ENCODE measurements around the gene MCHR1.
A peak's percentile ranks its signal among the peaks of the same experiment; 100 is the strongest.
"Not testable (repeated sequence)": the region's sequence is repeated elsewhere in the genome, so short reads cannot be mapped to it uniquely, and the experiment has no call there.

Gene MCHR1

GRCh38 chr22:40651563-40652501 is 27.5 kb upstream of the MCHR1 start:
- Histone ChIP-seq H3K4me2 (ENCODE audit: low read length, poor library complexity, severe bottlenecking) (peak overlapping the region; percentile 78), H3K4ac (ENCODE audit: low read depth in 1 of 2, low read length in 2 of 2) (peak overlapping the region; percentile 66 to 85), H3K4me1 (ENCODE audit: control insufficient read depth, insufficient read depth, low read depth, low read length) (peaks cover 10% of the 10 kb centered on the region), H2BK12ac (ENCODE audit: low read length in 2 of 2) (peak overlapping the region in 1 of 2 experiments; percentile 85), H3K23ac (ENCODE audit: low read length in 2 of 2) (no peak overlapping the region), H4K91ac (ENCODE audit: low read length) (peak overlapping the region; percentile 98), H3K36me3 (ENCODE audit: control insufficient read depth in 1 of 2, insufficient read depth in 2 of 2, low read depth in 1 of 2, low read length in 2 of 2) (no peaks in the 10 kb centered on the region), H3K27me3 (ENCODE audit: control insufficient read depth in 1 of 2, insufficient read depth in 1 of 2, low read length in 2 of 2) (no peaks in the 10 kb centered on the region), H2BK120ac (ENCODE audit: low read depth, low read length) (peak overlapping the region; percentile 98), H2AK5ac (ENCODE audit: low read length, severe bottlenecking) (no peak overlapping the region), H3K79me1 (replicated peaks; ENCODE audit: low read length, poor library complexity, severe bottlenecking) (peaks cover 3% of the 10 kb centered on the region), H3K14ac (ENCODE audit: low read length in 2 of 2) (peak overlapping the region in 1 of 2 experiments; percentile 90), H4K8ac (ENCODE audit: low read length) (peak overlapping the region; percentile 99), H2AFZ (ENCODE audit: low read depth, low read length) (peak overlapping the region; percentile 93), H3K18ac (ENCODE audit: low read depth in 1 of 2, low read length in 2 of 2) (peak overlapping the region; percentile 89 to 94), H3K9ac (ENCODE audit: low read length) (peak overlapping the region; percentile 97), H3K27ac (ENCODE audit: low read length, poor library complexity, severe bottlenecking) (peak overlapping the region; percentile 99), H3K9me3 (ENCODE audit: control insufficient read depth, low read length) (no peaks in the 10 kb centered on the region), H2BK15ac (ENCODE audit: low read depth, poor library complexity, severe bottlenecking) (peak overlapping the region; percentile 99), H3K4me3 (ENCODE audit: insufficient read depth in 1 of 2, low read depth in 1 of 2, low read length in 2 of 2) (peak overlapping the region; percentile 73 to 78), H2BK5ac (ENCODE audit: low read depth, low read length, poor library complexity, severe bottlenecking) (peak overlapping the region; percentile 88)
- 25% methylated on average over 27 of the region's 33 CpGs for WGBS
- peak; percentile 100 for DNase-seq

DNA sequence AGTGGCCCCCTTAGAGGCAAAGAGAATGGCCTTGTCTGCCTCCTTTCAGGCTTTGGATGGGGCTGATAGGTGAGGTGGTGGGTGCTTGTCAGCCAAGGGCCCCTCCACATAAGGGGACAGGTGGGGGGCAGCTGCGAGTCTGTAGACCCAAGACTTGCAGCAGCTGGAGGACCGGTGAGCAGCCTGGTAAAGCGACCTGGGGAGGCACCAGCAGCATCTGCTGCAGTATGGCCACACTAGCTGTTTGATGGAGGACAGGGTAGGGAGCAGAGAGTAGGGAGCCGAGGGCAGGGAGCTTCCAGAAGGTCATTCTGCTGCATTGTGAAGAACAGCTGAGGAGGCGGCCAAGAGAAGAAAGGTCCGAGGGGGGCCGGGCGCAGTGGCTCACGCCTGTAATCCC is 25.9 kb upstream of the MCHR1 start:
- no peaks in the 10 kb centered on the region for H3K27me3 ChIP-seq (ENCODE audit: control insufficient read depth in 1 of 2, insufficient read depth in 1 of 2, low read length in 2 of 2)
- no peaks in the 10 kb centered on the region for H3K9me3 ChIP-seq (ENCODE audit: control insufficient read depth, low read length)
- 97% methylated on average over 9 of the region's 9 CpGs for WGBS
- H2BK120ac ChIP-seq (ENCODE audit: low read depth, low read length) = no peak overlapping the region
- H4K91ac ChIP-seq (ENCODE audit: low read length) = no peak overlapping the region
- no peak overlapping the region for H3K14ac ChIP-seq (ENCODE audit: low read length in 2 of 2)
- no peak overlapping the region for H3K23ac ChIP-seq (ENCODE audit: low read length in 2 of 2)
- DNase-seq = no peak
- no peak overlapping the region for H2BK5ac ChIP-seq (ENCODE audit: low read depth, low read length, poor library complexity, severe bottlenecking)
- H3K4me2 ChIP-seq (ENCODE audit: low read length, poor library complexity, severe bottlenecking) = no peak overlapping the region
- H3K9ac ChIP-seq (ENCODE audit: low read length) = peak overlapping the region; percentile 97
- H2BK15ac ChIP-seq (ENCODE audit: low read depth, poor library complexity, severe bottlenecking) = no peak overlapping the region
- H2AFZ ChIP-seq (ENCODE audit: low read depth, low read length) = no peak overlapping the region
- no peak overlapping the region for H3K27ac ChIP-seq (ENCODE audit: low read length, poor library complexity, severe bottlenecking)
- peak overlapping the region; percentile 21 for H4K8ac ChIP-seq (ENCODE audit: low read length)
- H3K36me3 ChIP-seq (ENCODE audit: control insufficient read depth in 1 of 2, insufficient read depth in 2 of 2, low read depth in 1 of 2, low read length in 2 of 2) = no peaks in the 10 kb centered on the region
- H3K18ac ChIP-seq (ENCODE audit: low read depth in 1 of 2, low read length in 2 of 2) = no peak overlapping the region
- no peak overlapping the region for H3K4me3 ChIP-seq (ENCODE audit: insufficient read depth in 1 of 2, low read depth in 1 of 2, low read length in 2 of 2)
- H3K4me1 ChIP-seq (ENCODE audit: control insufficient read depth, insufficient read depth, low read depth, low read length) = peaks cover 10% of the 10 kb centered on the region
- H2AK5ac ChIP-seq (ENCODE audit: low read length, severe bottlenecking) = no peak overlapping the region
- H2BK12ac ChIP-seq (ENCODE audit: low read length in 2 of 2) = peak overlapping the region in 1 of 2 experiments; percentile 37
- H3K79me1 ChIP-seq (replicated peaks; ENCODE audit: low read length, poor library complexity, severe bottlenecking) = peaks cover 3% of the 10 kb centered on the region
- no peak overlapping the region for H3K4ac ChIP-seq (ENCODE audit: low read depth in 1 of 2, low read length in 2 of 2)

DNA sequence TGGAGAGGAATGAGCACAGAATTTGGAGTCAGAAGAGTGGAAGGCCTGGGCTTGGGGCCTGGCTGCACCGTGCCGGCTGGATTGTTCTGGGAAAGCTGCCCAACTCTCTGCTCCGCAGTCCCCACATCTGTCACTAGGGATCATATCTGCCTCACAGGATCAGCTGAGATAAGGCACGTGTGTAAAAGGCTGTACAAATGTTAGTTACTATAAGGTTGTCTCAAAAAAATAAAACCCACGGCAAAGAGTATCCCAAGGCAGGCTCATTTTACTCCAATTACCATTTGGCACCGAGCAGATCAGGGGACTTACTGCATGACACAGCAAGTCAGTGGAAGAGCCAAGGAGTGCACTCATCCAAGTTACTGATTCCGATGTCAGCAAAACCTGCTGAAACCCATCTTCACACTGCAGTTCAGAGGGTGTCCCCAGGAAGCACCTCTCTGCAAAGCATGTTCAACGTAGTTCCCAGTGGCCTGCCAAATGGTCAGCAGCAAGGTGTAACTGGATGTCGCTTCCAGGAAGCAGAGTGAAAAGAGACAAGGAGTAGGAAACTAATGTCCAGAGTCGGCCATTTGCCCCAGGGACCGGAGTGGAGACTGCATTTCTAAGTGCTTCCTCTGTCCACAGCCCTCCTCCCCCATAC is 24.6 kb upstream of the MCHR1 start:
- peak overlapping the region; percentile 78 for H4K8ac ChIP-seq (ENCODE audit: low read length)
- H3K9me3 ChIP-seq (ENCODE audit: control insufficient read depth, low read length) = no peaks in the 10 kb centered on the region
- WGBS = 86% methylated on average over 7 of the region's 11 CpGs
- H3K18ac ChIP-seq (ENCODE audit: low read depth in 1 of 2, low read length in 2 of 2) = peak overlapping the region in 1 of 2 experiments; percentile 11
- H2BK120ac ChIP-seq (ENCODE audit: low read depth, low read length) = no peak overlapping the region
- H4K91ac ChIP-seq (ENCODE audit: low read length) = no peak overlapping the region
- DNase-seq = peak; percentile 70
- H2AFZ ChIP-seq (ENCODE audit: low read depth, low read length) = no peak overlapping the region
- H3K27ac ChIP-seq (ENCODE audit: low read length, poor library complexity, severe bottlenecking) = no peak overlapping the region
- no peaks in the 10 kb centered on the region for H3K27me3 ChIP-seq (ENCODE audit: control insufficient read depth in 1 of 2, insufficient read depth in 1 of 2, low read length in 2 of 2)
- no peak overlapping the region for H3K4me2 ChIP-seq (ENCODE audit: low read length, poor library complexity, severe bottlenecking)
- H3K9ac ChIP-seq (ENCODE audit: low read length) = peak overlapping the region; percentile 89
- no peak overlapping the region for H3K23ac ChIP-seq (ENCODE audit: low read length in 2 of 2)
- H2BK15ac ChIP-seq (ENCODE audit: low read depth, poor library complexity, severe bottlenecking) = peak overlapping the region; percentile 80
- H3K4me3 ChIP-seq (ENCODE audit: insufficient read depth in 1 of 2, low read depth in 1 of 2, low read length in 2 of 2) = peak overlapping the region in 1 of 2 experiments; percentile 31
- peaks cover 10% of the 10 kb centered on the region for H3K4me1 ChIP-seq (ENCODE audit: control insufficient read depth, insufficient read depth, low read depth, low read length)
- H3K14ac ChIP-seq (ENCODE audit: low read length in 2 of 2) = no peak overlapping the region
- H2BK5ac ChIP-seq (ENCODE audit: low read depth, low read length, poor library complexity, severe bottlenecking) = no peak overlapping the region
- H3K36me3 ChIP-seq (ENCODE audit: control insufficient read depth in 1 of 2, insufficient read depth in 2 of 2, low read depth in 1 of 2, low read length in 2 of 2) = no peaks in the 10 kb centered on the region
- no peak overlapping the region for H2AK5ac ChIP-seq (ENCODE audit: low read length, severe bottlenecking)
- H2BK12ac ChIP-seq (ENCODE audit: low read length in 2 of 2) = peak overlapping the region in 1 of 2 experiments; percentile 7
- H3K4ac ChIP-seq (ENCODE audit: low read depth in 1 of 2, low read length in 2 of 2) = peak overlapping the region in 1 of 2 experiments; percentile 24
- peaks cover 3% of the 10 kb centered on the region for H3K79me1 ChIP-seq (replicated peaks; ENCODE audit: low read length, poor library complexity, severe bottlenecking)

DNA sequence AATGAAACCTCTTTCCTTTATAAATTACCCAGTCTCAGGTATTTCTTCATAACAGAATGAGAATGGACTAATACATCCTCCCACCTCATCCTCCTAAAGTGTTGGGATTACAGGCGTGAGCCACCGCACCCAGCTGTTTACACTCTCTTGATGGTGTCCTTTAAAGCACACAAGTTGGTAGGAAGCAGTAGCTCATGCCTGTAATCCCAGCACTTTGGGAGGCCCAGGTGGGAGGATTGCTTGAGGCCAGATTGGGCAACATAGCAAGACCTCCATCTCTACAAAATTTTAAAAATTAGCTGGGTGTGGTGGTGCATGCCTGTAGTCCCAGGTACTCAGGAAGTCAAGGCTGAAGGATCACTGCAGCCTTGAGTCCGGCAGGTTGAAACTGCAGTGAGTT is 23.3 kb upstream of the MCHR1 start:
- not testable (repeated sequence) for H3K23ac ChIP-seq (ENCODE audit: low read length in 2 of 2); H3K14ac ChIP-seq (ENCODE audit: low read length in 2 of 2)

More for the DNA sequence above, 23.3 kb upstream of the MCHR1 start:
- not testable (repeated sequence) for H4K8ac ChIP-seq (ENCODE audit: low read length); H3K4me3 ChIP-seq (ENCODE audit: insufficient read depth in 1 of 2, low read depth in 1 of 2, low read length in 2 of 2); H2BK120ac ChIP-seq (ENCODE audit: low read depth, low read length); H3K4ac ChIP-seq (ENCODE audit: low read depth in 1 of 2, low read length in 2 of 2); H4K91ac ChIP-seq (ENCODE audit: low read length); H3K9ac ChIP-seq (ENCODE audit: low read length); H2BK15ac ChIP-seq (ENCODE audit: low read depth, poor library complexity, severe bottlenecking); H2BK12ac ChIP-seq (ENCODE audit: low read length in 2 of 2); H3K36me3 ChIP-seq (ENCODE audit: control insufficient read depth in 1 of 2, insufficient read depth in 2 of 2, low read depth in 1 of 2, low read length in 2 of 2); H3K9me3 ChIP-seq (ENCODE audit: control insufficient read depth, low read length); H3K27me3 ChIP-seq (ENCODE audit: control insufficient read depth in 1 of 2, insufficient read depth in 1 of 2, low read length in 2 of 2); H3K18ac ChIP-seq (ENCODE audit: low read depth in 1 of 2, low read length in 2 of 2); H3K27ac ChIP-seq (ENCODE audit: low read length, poor library complexity, severe bottlenecking); H2BK5ac ChIP-seq (ENCODE audit: low read depth, low read length, poor library complexity, severe bottlenecking); DNase-seq; H2AFZ ChIP-seq (ENCODE audit: low read depth, low read length); H3K79me1 ChIP-seq (replicated peaks; ENCODE audit: low read length, poor library complexity, severe bottlenecking); H3K4me2 ChIP-seq (ENCODE audit: low read length, poor library complexity, severe bottlenecking); H2AK5ac ChIP-seq (ENCODE audit: low read length, severe bottlenecking)
- peaks cover 10% of the 10 kb centered on the region for H3K4me1 ChIP-seq (ENCODE audit: control insufficient read depth, insufficient read depth, low read depth, low read length)
- 100% methylated on average over 3 of the region's 3 CpGs for WGBS

Measured in mesenchymal stem cell (in vitro differentiated cells and primary cell).